ENCODE data around the gene MOCS1.

GRCh38 chr6:39881851-39882530 lies 52.3 kb downstream of the MOCS1 start:
- TF ChIP-seq, protein P1, sequence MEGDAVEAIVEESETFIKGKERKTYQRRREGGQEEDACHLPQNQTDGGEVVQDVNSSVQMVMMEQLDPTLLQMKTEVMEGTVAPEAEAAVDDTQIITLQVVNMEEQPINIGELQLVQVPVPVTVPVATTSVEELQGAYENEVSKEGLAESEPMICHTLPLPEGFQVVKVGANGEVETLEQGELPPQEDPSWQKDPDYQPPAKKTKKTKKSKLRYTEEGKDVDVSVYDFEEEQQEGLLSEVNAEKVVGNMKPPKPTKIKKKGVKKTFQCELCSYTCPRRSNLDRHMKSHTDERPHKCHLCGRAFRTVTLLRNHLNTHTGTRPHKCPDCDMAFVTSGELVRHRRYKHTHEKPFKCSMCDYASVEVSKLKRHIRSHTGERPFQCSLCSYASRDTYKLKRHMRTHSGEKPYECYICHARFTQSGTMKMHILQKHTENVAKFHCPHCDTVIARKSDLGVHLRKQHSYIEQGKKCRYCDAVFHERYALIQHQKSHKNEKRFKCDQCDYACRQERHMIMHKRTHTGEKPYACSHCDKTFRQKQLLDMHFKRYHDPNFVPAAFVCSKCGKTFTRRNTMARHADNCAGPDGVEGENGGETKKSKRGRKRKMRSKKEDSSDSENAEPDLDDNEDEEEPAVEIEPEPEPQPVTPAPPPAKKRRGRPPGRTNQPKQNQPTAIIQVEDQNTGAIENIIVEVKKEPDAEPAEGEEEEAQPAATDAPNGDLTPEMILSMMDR (IDR thresholded peaks at IDR 0.05): no peak
- TF ChIP-seq POLR2A (IDR thresholded peaks at IDR 0.05): no peak
